SK-N-SH treated with all-trans-retinoic acid at 6 μM for 48 hours (cell line): Measurements from ENCODE around the gene RALGPS1.

Source experiments
- ATAC-seq: fragments of 200-7000 bp; cut with Tn5 transposase; 3 replicates; pipeline ENCODE4 v1.9.1; 2020; ENCODE audit warnings: mild to moderate bottlenecking, moderate library complexity
- ARNTL ChIP-seq: fragments of 450-650 bp; formaldehyde crosslinking; IDR thresholded peaks from 2 replicates; pipeline ENCODE4 v1.5.0; 2020; ENCODE audit warnings: low read depth, mild to moderate bottlenecking, moderate library complexity, borderline replicate concordance
- BACH2 ChIP-seq: fragments of 250-450 bp; sonication (Bioruptor Pico); IDR thresholded peaks from 2 replicates; pipeline ENCODE4 v1.9.0; 2021; ENCODE audit warnings: mild to moderate bottlenecking, borderline replicate concordance
- CSDC2 ChIP-seq: fragments of 250-450 bp; sonication (Bioruptor Pico); IDR thresholded peaks from 2 replicates; pipeline ENCODE4 v1.5.0; 2020; ENCODE audit warnings: mild to moderate bottlenecking, moderate library complexity
- ESRRG ChIP-seq: fragments of 250-450 bp; sonication (Bioruptor Pico); IDR thresholded peaks from 2 replicates; pipeline ENCODE4 v1.6.1; 2021; ENCODE audit warnings: mild to moderate bottlenecking
- GLIS3 ChIP-seq: fragments of 250-450 bp; sonication (Bioruptor Pico); IDR thresholded peaks from 2 replicates; pipeline ENCODE4 v1.5.0; 2020; ENCODE audit warnings: mild to moderate bottlenecking, moderate library complexity
- ISL1 ChIP-seq: fragments of 250-450 bp; sonication (Bioruptor Pico); IDR thresholded peaks from 2 replicates; pipeline ENCODE4 v2.1.2; 2022; ENCODE audit warnings: mild to moderate bottlenecking, moderate library complexity
- OSR1 ChIP-seq: fragments of 250-450 bp; sonication (Bioruptor Pico); IDR thresholded peaks from 2 replicates; pipeline ENCODE4 v1.8.0; 2022; ENCODE audit warnings: moderate library complexity, mild to moderate bottlenecking, inconsistent platforms
- PPARA ChIP-seq: fragments of 250-450 bp; sonication (Bioruptor Pico); IDR thresholded peaks from 2 replicates; pipeline ENCODE4 v1.5.0; 2020; ENCODE audit warnings: mild to moderate bottlenecking, borderline replicate concordance
- SNAI2 ChIP-seq: fragments of 250-450 bp; sonication (Bioruptor Pico); IDR thresholded peaks from 2 replicates; pipeline ENCODE4 v1.5.0; 2020; ENCODE audit warnings: mild to moderate bottlenecking, moderate library complexity
- TCF4 ChIP-seq: fragments of 250-450 bp; sonication (Bioruptor Pico); IDR thresholded peaks from 2 replicates; pipeline ENCODE4 v1.8.0; 2021; ENCODE audit warnings: mild to moderate bottlenecking, moderate library complexity, borderline replicate concordance
- TOX ChIP-seq: fragments of 250-450 bp; sonication (Bioruptor Pico); IDR thresholded peaks from 2 replicates; pipeline ENCODE4 v1.8.0; 2021; ENCODE audit warnings: mild to moderate bottlenecking, moderate library complexity, borderline replicate concordance
- ZFP3 ChIP-seq: fragments of 250-450 bp; sonication (Bioruptor Pico); IDR thresholded peaks from 2 replicates; pipeline ENCODE4 v1.5.0; 2020; ENCODE audit warnings: mild to moderate bottlenecking, moderate library complexity
- ZFP30 ChIP-seq: fragments of 450-650 bp; formaldehyde crosslinking; IDR thresholded peaks from 2 replicates; pipeline ENCODE4 v1.5.0; 2022; ENCODE audit warnings: mild to moderate bottlenecking, moderate library complexity
- ZNF565 ChIP-seq: fragments of 450-650 bp; formaldehyde crosslinking; conservative IDR thresholded peaks from 2 replicates; pipeline ENCODE4 v1.5.0; 2020; ENCODE audit warnings: low read depth, mild to moderate bottlenecking, moderate library complexity
- ZNF70 ChIP-seq: fragments of 450-650 bp; formaldehyde crosslinking; IDR thresholded peaks from 2 replicates; pipeline ENCODE4 v1.5.0; 2020; ENCODE audit warnings: mild to moderate bottlenecking, moderate library complexity
- ZNF8 ChIP-seq: fragments of 450-650 bp; formaldehyde crosslinking; IDR thresholded peaks from 2 replicates; pipeline ENCODE4 v1.5.0; 2020; ENCODE audit warnings: mild to moderate bottlenecking, moderate library complexity
- TF ChIP-seq, protein P1 (sequence below): fragments of 250-450 bp; sonication (Bioruptor Pico); IDR thresholded peaks from 2 replicates; pipeline ENCODE4 v1.5.0; 2020; ENCODE audit warnings: mild to moderate bottlenecking, moderate library complexity
- TF ChIP-seq, protein P2 (sequence below): fragments of 250-450 bp; sonication (Bioruptor Pico); IDR thresholded peaks from 2 replicates; pipeline ENCODE4 v1.5.1; 2021; ENCODE audit warnings: mild to moderate bottlenecking, moderate library complexity
- TF ChIP-seq, protein P3 (sequence below): fragments of 250-450 bp; sonication (Bioruptor Pico); IDR thresholded peaks from 2 replicates; pipeline ENCODE4 v1.8.0; 2020; ENCODE audit warnings: mild to moderate bottlenecking, moderate library complexity, borderline replicate concordance
- TF ChIP-seq, protein P4 (sequence below): fragments of 250-450 bp; sonication (Bioruptor Pico); IDR thresholded peaks from 2 replicates; pipeline ENCODE4 v1.5.1; 2020; ENCODE audit warnings: low read depth, mild to moderate bottlenecking, moderate library complexity

RALGPS1 gene

DNA sequence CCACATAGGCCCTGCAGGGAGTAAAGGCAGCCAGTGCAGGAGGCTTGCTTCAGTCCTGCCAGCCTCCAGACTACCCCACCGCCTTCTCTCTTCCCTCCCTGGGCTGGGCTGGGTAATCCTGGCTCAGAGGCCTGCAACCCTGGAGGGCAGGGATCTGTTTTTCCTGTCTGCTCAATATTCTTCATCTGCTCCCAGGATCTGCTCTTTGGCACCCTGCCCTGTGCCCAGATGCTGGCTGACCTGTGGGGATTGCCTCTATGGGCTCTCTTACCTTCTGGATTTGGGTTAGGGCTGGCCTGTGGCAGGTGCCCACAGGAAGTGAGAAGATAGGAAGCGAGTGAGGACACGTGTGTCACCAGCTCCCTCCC is 215.1 kb downstream of the RALGPS1 start:
- ATAC-seq = peak; percentile 24; the same call in 1 of the 3 replicates
- no peak for TF ChIP-seq ZNF70
- TF ChIP-seq TOX (CRISPR knock-in tag) = no peak
- TF ChIP-seq ZNF8 (CRISPR knock-in tag) = no peak
- peak; percentile 64; the same call in 1 of the 2 replicates for TF ChIP-seq TCF4 (CRISPR knock-in tag)

DNA sequence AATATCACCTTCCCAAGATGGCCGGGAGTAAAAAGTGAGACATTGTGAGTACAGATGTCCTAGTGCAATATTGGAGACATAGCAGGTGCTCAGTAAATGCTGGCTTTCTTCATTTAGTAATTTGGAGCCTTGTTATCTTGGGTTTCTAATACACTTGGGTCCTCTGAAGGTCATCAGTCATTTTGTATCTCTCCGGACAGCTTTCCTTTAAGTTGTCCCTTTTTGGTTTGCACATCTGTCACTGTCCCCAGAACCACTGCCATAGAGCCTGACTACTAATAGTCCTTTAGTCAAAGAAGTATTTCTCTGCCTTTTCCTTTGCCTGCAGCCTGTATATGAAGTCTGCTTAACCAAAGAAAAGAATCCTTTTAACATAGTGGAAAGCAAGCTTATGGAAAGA is 215.7 kb downstream of the RALGPS1 start:
- no peak for TF ChIP-seq ZFP3 (CRISPR knock-in tag)
- ATAC-seq = no peak

DNA sequence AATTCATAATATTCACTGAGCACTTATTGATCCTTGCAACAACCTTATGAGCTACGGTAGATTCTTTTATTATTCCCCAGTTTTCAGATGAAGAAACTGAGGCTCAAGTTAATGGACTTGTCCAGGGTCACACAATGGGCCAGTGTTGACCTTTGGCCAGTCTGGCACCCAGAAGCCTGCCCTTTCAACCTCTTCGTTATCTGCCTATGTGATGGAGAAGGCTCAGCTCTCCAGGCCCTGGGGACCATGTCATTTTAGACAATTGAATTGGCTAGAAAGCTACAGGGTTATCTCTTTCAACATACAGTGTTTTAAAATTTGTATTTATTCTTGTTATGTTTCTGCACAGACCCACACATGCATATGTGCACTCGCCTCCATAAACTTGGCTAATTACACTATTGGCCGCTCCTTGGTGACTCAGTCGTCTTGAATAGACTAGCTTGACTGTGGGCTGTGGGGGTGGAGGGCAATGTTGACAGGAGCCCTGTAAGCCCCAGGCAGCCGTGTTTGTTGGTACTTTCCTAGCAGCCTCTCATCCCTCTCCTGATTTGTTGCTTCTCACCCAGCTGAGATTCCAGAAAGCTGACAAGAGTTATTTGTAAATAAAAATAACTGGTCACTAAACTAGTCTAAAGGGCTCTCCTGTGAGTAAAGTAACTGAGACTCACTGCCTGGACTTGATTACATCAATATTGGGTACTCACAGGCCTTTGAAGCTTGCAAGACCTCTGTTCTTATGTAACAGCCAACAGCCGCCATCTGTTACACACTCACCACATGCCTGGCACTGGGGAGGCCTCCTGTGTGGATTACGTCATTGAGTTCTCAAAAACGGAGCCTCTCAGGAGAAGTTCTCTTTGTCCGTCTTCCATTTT is 216.3 kb downstream of the RALGPS1 start:
- ATAC-seq = peak; percentile 30; the same call in 2 of the 3 replicates
- TF ChIP-seq GLIS3 (no peak), TCF4 (CRISPR knock-in tag) (peak; percentile 55; the same call in 1 of the 2 replicates), PPARA (CRISPR knock-in tag) (no peak), ZNF565 (CRISPR knock-in tag) (peak; percentile 76), SNAI2 (0 out of 2 replicates have a peak, but pooled peaks have one; percentile 16)
- TF ChIP-seq, all 23 proteins: peak for 3

DNA sequence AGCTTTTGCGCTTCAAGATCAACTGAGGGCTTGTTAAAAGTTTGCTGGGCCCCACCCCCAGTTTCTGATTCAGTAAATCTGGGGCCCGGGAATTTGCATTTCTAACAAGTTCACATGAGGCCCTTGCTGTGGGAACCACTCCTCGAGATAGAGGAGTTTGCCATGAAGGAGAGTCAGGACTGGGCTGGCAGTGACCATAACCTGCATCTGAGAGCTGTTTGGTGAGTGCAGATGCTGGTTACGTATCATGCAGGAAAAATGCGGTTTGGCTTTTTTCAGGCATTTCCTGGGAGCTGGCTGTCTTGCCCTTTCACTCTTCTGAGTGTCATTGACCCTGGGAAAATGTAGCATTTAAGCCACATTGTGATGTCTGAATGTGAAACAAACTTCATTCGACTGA is 217.3 kb downstream of the RALGPS1 start:
- no peak for TF ChIP-seq ZNF565 (CRISPR knock-in tag)
- no peak for TF ChIP-seq ZNF70
- TF ChIP-seq PPARA (CRISPR knock-in tag) = no peak
- peak; percentile 43 for ATAC-seq

DNA sequence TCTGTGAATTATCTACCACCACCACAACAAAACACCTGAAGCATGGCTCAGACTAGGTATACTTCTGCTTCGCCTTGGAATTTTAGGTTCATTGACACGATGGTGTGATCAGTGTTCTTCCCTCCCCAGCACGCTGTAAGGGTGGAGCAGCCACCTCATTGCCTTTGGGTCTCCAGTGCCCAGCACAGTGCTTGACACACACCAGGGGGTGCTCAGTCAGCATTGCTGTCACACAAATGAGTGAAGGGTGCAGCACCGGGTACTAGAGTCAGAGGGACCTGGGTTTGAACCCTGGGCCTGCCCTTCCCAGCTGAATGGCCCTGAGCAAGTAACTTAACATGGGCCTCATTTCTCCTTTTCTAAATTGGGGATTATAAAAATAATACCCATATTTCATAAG is 217.8 kb downstream of the RALGPS1 start:
- no peak for ATAC-seq
- TF ChIP-seq ZFP3 (CRISPR knock-in tag) = no peak

DNA sequence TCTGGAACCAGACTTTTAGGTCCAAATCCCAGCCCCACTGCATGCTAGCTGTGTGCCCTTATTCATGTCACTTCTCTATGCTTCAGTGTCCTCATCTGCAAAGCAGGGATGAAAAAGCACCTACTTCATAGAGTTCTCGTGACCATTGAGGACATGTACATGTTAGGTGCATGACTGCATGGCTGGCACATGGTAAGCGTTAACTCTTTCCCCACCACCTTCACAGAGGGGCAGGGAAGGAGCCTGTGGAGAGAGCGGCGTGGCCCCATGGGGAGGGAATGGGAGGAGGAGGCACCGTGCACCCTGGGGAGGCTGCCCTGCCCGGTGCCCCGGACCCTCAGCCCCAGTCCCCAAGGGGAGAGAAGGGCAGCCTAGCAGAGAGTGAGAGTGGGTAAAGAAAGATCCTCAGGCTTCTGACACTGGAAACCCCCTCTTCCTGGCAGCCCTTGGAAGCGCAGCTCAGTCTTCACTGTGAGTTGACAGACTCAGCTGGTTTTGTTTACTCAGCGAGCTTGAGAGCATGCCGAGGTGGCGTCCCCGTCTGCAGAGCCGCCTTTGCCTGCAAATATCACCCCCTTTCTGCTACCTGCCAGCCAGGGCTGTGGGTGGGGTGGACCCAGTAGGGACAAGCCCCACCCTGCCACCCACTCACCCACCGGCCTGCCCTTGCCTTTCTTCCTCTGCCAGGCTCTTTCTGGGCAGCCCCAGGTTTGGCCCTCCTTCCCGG is 218.5 kb downstream of the RALGPS1 start:
- TF ChIP-seq ESRRG (CRISPR knock-in tag) (no peak), ZNF565 (CRISPR knock-in tag) (no peak), ISL1 (CRISPR knock-in tag) (no peak), GLIS3 (no peak), CSDC2 (CRISPR knock-in tag) (no peak), ARNTL (CRISPR knock-in tag) (no peak), ZFP3 (CRISPR knock-in tag) (no peak), BACH2 (CRISPR knock-in tag) (no peak), PPARA (CRISPR knock-in tag) (no peak), OSR1 (CRISPR knock-in tag) (no peak), ZFP30 (CRISPR knock-in tag) (no peak), TCF4 (CRISPR knock-in tag) (no peak), ZNF8 (CRISPR knock-in tag) (no peak)
- TF ChIP-seq, protein P1, sequence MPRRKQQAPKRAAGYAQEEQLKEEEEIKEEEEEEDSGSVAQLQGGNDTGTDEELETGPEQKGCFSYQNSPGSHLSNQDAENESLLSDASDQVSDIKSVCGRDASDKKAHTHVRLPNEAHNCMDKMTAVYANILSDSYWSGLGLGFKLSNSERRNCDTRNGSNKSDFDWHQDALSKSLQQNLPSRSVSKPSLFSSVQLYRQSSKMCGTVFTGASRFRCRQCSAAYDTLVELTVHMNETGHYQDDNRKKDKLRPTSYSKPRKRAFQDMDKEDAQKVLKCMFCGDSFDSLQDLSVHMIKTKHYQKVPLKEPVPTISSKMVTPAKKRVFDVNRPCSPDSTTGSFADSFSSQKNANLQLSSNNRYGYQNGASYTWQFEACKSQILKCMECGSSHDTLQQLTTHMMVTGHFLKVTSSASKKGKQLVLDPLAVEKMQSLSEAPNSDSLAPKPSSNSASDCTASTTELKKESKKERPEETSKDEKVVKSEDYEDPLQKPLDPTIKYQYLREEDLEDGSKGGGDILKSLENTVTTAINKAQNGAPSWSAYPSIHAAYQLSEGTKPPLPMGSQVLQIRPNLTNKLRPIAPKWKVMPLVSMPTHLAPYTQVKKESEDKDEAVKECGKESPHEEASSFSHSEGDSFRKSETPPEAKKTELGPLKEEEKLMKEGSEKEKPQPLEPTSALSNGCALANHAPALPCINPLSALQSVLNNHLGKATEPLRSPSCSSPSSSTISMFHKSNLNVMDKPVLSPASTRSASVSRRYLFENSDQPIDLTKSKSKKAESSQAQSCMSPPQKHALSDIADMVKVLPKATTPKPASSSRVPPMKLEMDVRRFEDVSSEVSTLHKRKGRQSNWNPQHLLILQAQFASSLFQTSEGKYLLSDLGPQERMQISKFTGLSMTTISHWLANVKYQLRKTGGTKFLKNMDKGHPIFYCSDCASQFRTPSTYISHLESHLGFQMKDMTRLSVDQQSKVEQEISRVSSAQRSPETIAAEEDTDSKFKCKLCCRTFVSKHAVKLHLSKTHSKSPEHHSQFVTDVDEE (CRISPR knock-in tag) = no peak
- TF ChIP-seq, protein P2, sequence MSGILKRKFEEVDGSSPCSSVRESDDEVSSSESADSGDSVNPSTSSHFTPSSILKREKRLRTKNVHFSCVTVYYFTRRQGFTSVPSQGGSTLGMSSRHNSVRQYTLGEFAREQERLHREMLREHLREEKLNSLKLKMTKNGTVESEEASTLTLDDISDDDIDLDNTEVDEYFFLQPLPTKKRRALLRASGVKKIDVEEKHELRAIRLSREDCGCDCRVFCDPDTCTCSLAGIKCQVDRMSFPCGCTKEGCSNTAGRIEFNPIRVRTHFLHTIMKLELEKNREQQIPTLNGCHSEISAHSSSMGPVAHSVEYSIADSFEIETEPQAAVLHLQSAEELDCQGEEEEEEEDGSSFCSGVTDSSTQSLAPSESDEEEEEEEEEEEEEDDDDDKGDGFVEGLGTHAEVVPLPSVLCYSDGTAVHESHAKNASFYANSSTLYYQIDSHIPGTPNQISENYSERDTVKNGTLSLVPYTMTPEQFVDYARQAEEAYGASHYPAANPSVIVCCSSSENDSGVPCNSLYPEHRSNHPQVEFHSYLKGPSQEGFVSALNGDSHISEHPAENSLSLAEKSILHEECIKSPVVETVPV (CRISPR knock-in tag) = no peak
- TF ChIP-seq, protein P3, sequence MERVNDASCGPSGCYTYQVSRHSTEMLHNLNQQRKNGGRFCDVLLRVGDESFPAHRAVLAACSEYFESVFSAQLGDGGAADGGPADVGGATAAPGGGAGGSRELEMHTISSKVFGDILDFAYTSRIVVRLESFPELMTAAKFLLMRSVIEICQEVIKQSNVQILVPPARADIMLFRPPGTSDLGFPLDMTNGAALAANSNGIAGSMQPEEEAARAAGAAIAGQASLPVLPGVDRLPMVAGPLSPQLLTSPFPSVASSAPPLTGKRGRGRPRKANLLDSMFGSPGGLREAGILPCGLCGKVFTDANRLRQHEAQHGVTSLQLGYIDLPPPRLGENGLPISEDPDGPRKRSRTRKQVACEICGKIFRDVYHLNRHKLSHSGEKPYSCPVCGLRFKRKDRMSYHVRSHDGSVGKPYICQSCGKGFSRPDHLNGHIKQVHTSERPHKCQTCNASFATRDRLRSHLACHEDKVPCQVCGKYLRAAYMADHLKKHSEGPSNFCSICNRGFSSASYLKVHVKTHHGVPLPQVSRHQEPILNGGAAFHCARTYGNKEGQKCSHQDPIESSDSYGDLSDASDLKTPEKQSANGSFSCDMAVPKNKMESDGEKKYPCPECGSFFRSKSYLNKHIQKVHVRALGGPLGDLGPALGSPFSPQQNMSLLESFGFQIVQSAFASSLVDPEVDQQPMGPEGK (CRISPR knock-in tag) = no peak
- TF ChIP-seq, protein P4, sequence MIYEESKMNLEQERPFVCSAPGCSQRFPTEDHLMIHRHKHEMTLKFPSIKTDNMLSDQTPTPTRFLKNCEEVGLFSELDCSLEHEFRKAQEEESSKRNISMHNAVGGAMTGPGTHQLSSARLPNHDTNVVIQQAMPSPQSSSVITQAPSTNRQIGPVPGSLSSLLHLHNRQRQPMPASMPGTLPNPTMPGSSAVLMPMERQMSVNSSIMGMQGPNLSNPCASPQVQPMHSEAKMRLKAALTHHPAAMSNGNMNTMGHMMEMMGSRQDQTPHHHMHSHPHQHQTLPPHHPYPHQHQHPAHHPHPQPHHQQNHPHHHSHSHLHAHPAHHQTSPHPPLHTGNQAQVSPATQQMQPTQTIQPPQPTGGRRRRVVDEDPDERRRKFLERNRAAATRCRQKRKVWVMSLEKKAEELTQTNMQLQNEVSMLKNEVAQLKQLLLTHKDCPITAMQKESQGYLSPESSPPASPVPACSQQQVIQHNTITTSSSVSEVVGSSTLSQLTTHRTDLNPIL = no peak
- peak; percentile 42 for ATAC-seq
